ENCODE data around the gene DTX2.
"Not testable (repeated sequence)": the region's sequence is repeated elsewhere in the genome, so short reads cannot be mapped to it uniquely, and the experiment has no call there.

DNA sequence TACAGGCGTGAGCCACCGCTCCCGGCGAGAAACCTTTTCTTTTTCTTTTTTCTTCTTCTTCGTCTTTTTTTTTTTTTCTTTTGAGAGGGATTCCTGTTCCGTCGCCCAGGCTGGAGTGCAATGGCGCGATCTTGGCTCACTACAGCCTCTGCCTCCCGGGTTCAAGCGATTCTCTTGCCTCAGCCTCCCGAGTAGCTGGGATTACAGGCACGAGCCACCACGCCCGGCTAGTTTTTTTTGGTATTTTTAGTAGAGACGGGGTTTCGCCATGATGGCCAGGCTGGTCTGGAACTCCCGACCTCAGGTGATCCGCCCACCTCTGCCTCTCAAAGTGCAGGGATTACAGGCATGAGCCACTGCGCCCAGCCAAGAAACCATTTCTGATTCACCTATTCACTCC, 742 bp upstream of the DTX2 start:
- TF ChIP-seq, protein P1, sequence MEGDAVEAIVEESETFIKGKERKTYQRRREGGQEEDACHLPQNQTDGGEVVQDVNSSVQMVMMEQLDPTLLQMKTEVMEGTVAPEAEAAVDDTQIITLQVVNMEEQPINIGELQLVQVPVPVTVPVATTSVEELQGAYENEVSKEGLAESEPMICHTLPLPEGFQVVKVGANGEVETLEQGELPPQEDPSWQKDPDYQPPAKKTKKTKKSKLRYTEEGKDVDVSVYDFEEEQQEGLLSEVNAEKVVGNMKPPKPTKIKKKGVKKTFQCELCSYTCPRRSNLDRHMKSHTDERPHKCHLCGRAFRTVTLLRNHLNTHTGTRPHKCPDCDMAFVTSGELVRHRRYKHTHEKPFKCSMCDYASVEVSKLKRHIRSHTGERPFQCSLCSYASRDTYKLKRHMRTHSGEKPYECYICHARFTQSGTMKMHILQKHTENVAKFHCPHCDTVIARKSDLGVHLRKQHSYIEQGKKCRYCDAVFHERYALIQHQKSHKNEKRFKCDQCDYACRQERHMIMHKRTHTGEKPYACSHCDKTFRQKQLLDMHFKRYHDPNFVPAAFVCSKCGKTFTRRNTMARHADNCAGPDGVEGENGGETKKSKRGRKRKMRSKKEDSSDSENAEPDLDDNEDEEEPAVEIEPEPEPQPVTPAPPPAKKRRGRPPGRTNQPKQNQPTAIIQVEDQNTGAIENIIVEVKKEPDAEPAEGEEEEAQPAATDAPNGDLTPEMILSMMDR (IDR thresholded peaks at IDR 0.05): not testable (repeated sequence)
- not testable (repeated sequence) for TF ChIP-seq POLR2A (IDR thresholded peaks at IDR 0.05; ENCODE audit: low read length); RFX5 (IDR thresholded peaks at IDR 0.05); RAD21 (conservative IDR thresholded peaks at IDR 0.05 in 1 of 2, IDR thresholded peaks at IDR 0.05 in 1 of 2); RNF2 (IDR thresholded peaks at IDR 0.05; ENCODE audit: borderline replicate concordance, low read depth); MYC (IDR thresholded peaks at IDR 0.05; ENCODE audit: borderline replicate concordance, low read length); FOSL2 (IDR thresholded peaks at IDR 0.05); FOSL2 (CRISPR knock-in tag; IDR thresholded peaks at IDR 0.05); CHD2 (IDR thresholded peaks at IDR 0.05; ENCODE audit: low read length, partially characterized antibody)

All from A549 (cell line).